HepG2 (cell line): ENCODE results near the gene IL17C. TPM values are rescaled to one million over a fixed set of nuclear protein-coding genes. Genes with fewer than 3 reads are reported as not detected.
A peak's percentile ranks its signal among the peaks of the same experiment; 100 is the strongest.

Source experiments
- AGO2 ChIP-seq: fragments of 200-400 bp; formaldehyde crosslinking; optimal IDR thresholded peaks from 2 replicates; pipeline ENCODE3; 2017; ENCODE audit warnings: mild to moderate bottlenecking, low read depth, low read length, moderate library complexity
- ARNTL ChIP-seq: sonication (generic); formaldehyde crosslinking; IDR thresholded peaks from 2 replicates; pipeline ENCODE4 v1.4.0; 2020; ENCODE audit warnings: mild to moderate bottlenecking, missing genetic modification reagents
- GZF1 ChIP-seq: sonication (generic); formaldehyde crosslinking; IDR thresholded peaks from 2 replicates; pipeline ENCODE4 v1.5.1; 2020; ENCODE audit warnings: mild to moderate bottlenecking, missing genetic modification reagents
- HOXD1 ChIP-seq: sonication (generic); formaldehyde crosslinking; IDR thresholded peaks from 2 replicates; pipeline ENCODE4 v1.5.0; 2020; ENCODE audit warnings: missing genetic modification reagents
- KDM2A ChIP-seq: sonication (generic); formaldehyde crosslinking; IDR thresholded peaks from 2 replicates; pipeline ENCODE4 v1.4.0; 2020; ENCODE audit warnings: low read depth, missing genetic modification reagents, borderline replicate concordance
- MAF1 ChIP-seq: sonication (generic); formaldehyde crosslinking; IDR thresholded peaks from 2 replicates; pipeline ENCODE4 v1.5.0; 2020; ENCODE audit warnings: missing genetic modification reagents, borderline replicate concordance
- NFE2L1 ChIP-seq: sonication (generic); formaldehyde crosslinking; IDR thresholded peaks from 2 replicates; pipeline ENCODE4 v1.4.0; 2020; ENCODE audit warnings: missing genetic modification reagents, mild to moderate bottlenecking, borderline replicate concordance
- PCBP2 ChIP-seq: fragments of 200-400 bp; formaldehyde crosslinking; optimal IDR thresholded peaks from 2 replicates; pipeline ENCODE3; 2018; ENCODE audit warnings: low read length, low read depth; ENCODE audit not compliant: poor library complexity, severe bottlenecking
- ZNF180 ChIP-seq: sonication (generic); formaldehyde crosslinking; IDR thresholded peaks from 2 replicates; pipeline ENCODE4 v1.4.0; 2020; ENCODE audit warnings: low read depth, missing genetic modification reagents, borderline replicate concordance
- ZNF326 ChIP-seq: sonication (generic); formaldehyde crosslinking; IDR thresholded peaks from 2 replicates; pipeline ENCODE4 v1.4.0; 2020; ENCODE audit warnings: missing genetic modification reagents, borderline replicate concordance
- ZNF367 ChIP-seq: sonication (generic); formaldehyde crosslinking; IDR thresholded peaks from 2 replicates; pipeline ENCODE4 v1.4.0; 2020; ENCODE audit warnings: missing genetic modification reagents, borderline replicate concordance
- ZNF501 ChIP-seq: sonication (generic); formaldehyde crosslinking; IDR thresholded peaks from 2 replicates; pipeline ENCODE4 v1.5.1; 2020; ENCODE audit warnings: mild to moderate bottlenecking, moderate library complexity, missing genetic modification reagents
- ZNF746 ChIP-seq: sonication (generic); formaldehyde crosslinking; IDR thresholded peaks from 2 replicates; pipeline ENCODE4 v1.8.0; 2022; ENCODE audit warnings: mild to moderate bottlenecking, missing genetic modification reagents
- ZNF776 ChIP-seq: sonication (generic); formaldehyde crosslinking; IDR thresholded peaks from 2 replicates; pipeline ENCODE4 v1.4.0; 2020; ENCODE audit warnings: mild to moderate bottlenecking, missing genetic modification reagents
- ZNF816 ChIP-seq: sonication (generic); formaldehyde crosslinking; IDR thresholded peaks from 2 replicates; pipeline ENCODE4 v1.8.0; 2022; ENCODE audit warnings: missing genetic modification reagents, mild to moderate bottlenecking, borderline replicate concordance
- ZNF841 ChIP-seq: sonication (generic); formaldehyde crosslinking; IDR thresholded peaks from 2 replicates; pipeline ENCODE4 v1.8.1; 2023; ENCODE audit warnings: missing genetic modification reagents, borderline replicate concordance
- polyA plus RNA-seq, 8 experiments: library from polyadenylated mRNA; depleted of rRNA in 3 of 8; stranded (reverse) in 7 of 8; unstranded in 1 of 8; fragments of >200 nt; fragmentation: Illumina TruSeq in 4 of 8; extraction: Trizol in 4 of 8; gene quantifications; 2 replicates each; pipeline versions ENCODE4 v1.2.1 to v1.2.3, GENCODE V29; 2011 to 2016; ENCODE audit warnings: low read depth in 4 of 8, missing spikeins in 1 of 8, mixed read lengths in 1 of 8; ENCODE audit not compliant: insufficient read depth in 1 of 8
- total RNA-seq, 5 experiments: library from RNA; depleted of rRNA; stranded (reverse); fragments of >200 nt; fragmentation: Illumina TruSeq; extraction: Trizol; gene quantifications; 2 replicates each; pipeline ENCODE4 v1.2.3, GENCODE V29; 2016; ENCODE audit warnings: low read depth in 1 of 5
- TF ChIP-seq, protein P1 (sequence below): fragments of 450-650 bp; IDR thresholded peaks from 2 replicates; pipeline ENCODE4 v1.6.1; 2017
- TF ChIP-seq, protein P2 (sequence below): sonication (generic); formaldehyde crosslinking; IDR thresholded peaks from 2 replicates; pipeline ENCODE4 v1.4.0; 2020; ENCODE audit warnings: missing genetic modification reagents
- TF ChIP-seq, protein P3 (sequence below): sonication (generic); formaldehyde crosslinking; conservative IDR thresholded peaks from 2 replicates; pipeline ENCODE4 v1.5.0; 2020; ENCODE audit warnings: missing genetic modification reagents
- TF ChIP-seq, protein P4 (sequence below): sonication (generic); formaldehyde crosslinking; IDR thresholded peaks from 2 replicates; pipeline ENCODE4; 2020; ENCODE audit warnings: missing genetic modification reagents, mild to moderate bottlenecking, borderline replicate concordance
- TF ChIP-seq, protein P5 (sequence below): sonication (generic); formaldehyde crosslinking; IDR thresholded peaks from 2 replicates; pipeline ENCODE4 v1.5.1; 2020; ENCODE audit warnings: missing genetic modification reagents, mild to moderate bottlenecking, borderline replicate concordance
- TF ChIP-seq, protein P6 (sequence below): sonication (generic); formaldehyde crosslinking; IDR thresholded peaks from 2 replicates; pipeline ENCODE4 v1.5.0; 2020; ENCODE audit warnings: missing genetic modification reagents

The IL17C gene
- total and polyA plus RNA-seq, 2 of the 13 experiments (the other 11 are each of a cell fraction or from before 2014, with no cell fraction given) = not detected

DNA sequence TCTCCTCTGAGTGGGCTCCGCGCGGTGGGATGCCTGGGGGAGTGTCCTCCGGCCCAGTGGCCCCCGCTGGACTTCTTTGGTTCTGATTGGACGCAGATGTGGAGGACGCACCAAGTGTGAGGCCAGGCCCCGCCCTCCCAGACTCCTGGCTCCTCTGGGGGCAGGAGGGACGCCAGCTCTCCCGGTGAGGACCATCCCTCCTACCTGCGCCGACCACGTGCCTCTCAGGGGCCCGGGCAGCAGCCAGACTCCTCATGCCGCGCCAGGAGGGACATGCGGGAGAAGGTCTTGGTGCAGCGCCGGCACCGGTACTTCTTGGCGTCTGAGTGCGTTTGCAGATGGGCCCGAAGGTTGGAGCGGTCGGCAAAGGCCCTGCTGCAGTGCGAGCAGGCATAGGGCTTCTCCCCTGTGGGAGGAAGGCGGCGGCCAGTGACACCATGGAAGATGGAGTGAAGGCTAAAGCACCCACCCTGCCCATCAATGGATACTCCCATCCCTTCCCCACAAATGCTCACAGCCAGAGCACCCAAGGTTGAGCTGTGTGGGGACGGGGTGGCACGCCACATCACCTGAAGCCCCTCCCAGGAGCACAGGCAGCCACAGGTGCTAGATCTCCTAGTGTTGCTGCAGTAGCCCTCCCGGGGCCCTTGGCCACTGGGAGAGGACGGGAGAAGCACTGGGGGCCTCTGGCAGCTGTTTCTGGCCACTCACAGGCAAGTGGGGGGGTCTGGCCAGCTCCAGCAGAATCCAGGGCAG is 40.0 kb downstream of the IL17C start (continued):
- TF ChIP-seq, protein P1, sequence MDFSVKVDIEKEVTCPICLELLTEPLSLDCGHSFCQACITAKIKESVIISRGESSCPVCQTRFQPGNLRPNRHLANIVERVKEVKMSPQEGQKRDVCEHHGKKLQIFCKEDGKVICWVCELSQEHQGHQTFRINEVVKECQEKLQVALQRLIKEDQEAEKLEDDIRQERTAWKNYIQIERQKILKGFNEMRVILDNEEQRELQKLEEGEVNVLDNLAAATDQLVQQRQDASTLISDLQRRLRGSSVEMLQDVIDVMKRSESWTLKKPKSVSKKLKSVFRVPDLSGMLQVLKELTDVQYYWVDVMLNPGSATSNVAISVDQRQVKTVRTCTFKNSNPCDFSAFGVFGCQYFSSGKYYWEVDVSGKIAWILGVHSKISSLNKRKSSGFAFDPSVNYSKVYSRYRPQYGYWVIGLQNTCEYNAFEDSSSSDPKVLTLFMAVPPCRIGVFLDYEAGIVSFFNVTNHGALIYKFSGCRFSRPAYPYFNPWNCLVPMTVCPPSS = no peak
- TF ChIP-seq ZNF367 (CRISPR knock-in tag) (no peak), GZF1 (CRISPR knock-in tag) (no peak), ZNF776 (CRISPR knock-in tag) (peak; percentile 21; the same call in 1 of the 2 replicates), ZNF180 (CRISPR knock-in tag) (no peak), ZNF816 (CRISPR knock-in tag) (no peak), ZNF746 (CRISPR knock-in tag) (no peak), PCBP2 (no peak), ZNF501 (CRISPR knock-in tag) (no peak), MAF1 (no peak), KDM2A (peak; percentile 38; the same call in 1 of the 2 replicates), AGO2 (peak; percentile 49), ZNF841 (CRISPR knock-in tag) (no peak), ZNF326 (CRISPR knock-in tag) (0 out of 2 replicates have a peak, but pooled peaks have one; percentile 31), NFE2L1 (CRISPR knock-in tag) (no peak), ARNTL (CRISPR knock-in tag) (no peak), HOXD1 (no peak)
- TF ChIP-seq, protein P2, sequence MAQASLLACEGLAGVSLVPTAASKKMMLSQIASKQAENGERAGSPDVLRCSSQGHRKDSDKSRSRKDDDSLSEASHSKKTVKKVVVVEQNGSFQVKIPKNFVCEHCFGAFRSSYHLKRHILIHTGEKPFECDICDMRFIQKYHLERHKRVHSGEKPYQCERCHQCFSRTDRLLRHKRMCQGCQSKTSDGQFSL = 0 out of 2 replicates have a peak, but pooled peaks have one; percentile 69
- TF ChIP-seq, protein P3, sequence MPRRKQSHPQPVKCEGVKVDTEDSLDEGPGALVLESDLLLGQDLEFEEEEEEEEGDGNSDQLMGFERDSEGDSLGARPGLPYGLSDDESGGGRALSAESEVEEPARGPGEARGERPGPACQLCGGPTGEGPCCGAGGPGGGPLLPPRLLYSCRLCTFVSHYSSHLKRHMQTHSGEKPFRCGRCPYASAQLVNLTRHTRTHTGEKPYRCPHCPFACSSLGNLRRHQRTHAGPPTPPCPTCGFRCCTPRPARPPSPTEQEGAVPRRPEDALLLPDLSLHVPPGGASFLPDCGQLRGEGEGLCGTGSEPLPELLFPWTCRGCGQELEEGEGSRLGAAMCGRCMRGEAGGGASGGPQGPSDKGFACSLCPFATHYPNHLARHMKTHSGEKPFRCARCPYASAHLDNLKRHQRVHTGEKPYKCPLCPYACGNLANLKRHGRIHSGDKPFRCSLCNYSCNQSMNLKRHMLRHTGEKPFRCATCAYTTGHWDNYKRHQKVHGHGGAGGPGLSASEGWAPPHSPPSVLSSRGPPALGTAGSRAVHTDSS (CRISPR knock-in tag) = no peak
- TF ChIP-seq, protein P4, sequence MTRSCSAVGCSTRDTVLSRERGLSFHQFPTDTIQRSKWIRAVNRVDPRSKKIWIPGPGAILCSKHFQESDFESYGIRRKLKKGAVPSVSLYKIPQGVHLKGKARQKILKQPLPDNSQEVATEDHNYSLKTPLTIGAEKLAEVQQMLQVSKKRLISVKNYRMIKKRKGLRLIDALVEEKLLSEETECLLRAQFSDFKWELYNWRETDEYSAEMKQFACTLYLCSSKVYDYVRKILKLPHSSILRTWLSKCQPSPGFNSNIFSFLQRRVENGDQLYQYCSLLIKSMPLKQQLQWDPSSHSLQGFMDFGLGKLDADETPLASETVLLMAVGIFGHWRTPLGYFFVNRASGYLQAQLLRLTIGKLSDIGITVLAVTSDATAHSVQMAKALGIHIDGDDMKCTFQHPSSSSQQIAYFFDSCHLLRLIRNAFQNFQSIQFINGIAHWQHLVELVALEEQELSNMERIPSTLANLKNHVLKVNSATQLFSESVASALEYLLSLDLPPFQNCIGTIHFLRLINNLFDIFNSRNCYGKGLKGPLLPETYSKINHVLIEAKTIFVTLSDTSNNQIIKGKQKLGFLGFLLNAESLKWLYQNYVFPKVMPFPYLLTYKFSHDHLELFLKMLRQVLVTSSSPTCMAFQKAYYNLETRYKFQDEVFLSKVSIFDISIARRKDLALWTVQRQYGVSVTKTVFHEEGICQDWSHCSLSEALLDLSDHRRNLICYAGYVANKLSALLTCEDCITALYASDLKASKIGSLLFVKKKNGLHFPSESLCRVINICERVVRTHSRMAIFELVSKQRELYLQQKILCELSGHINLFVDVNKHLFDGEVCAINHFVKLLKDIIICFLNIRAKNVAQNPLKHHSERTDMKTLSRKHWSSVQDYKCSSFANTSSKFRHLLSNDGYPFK (CRISPR knock-in tag) = no peak
- TF ChIP-seq, protein P5, sequence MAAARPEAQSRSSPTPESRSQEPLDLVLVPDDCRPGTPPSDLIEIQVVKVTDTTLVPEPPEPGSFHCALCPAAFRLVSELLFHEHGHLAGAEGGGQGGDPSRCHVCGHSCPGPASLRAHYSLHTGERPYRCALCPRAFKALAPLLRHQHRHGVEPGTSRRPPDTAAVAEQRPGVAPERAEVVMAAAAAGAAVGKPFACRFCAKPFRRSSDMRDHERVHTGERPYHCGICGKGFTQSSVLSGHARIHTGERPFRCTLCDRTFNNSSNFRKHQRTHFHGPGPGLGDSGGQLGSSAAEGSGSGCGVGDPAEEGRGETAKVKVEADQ (CRISPR knock-in tag) = no peak
- TF ChIP-seq, protein P6, sequence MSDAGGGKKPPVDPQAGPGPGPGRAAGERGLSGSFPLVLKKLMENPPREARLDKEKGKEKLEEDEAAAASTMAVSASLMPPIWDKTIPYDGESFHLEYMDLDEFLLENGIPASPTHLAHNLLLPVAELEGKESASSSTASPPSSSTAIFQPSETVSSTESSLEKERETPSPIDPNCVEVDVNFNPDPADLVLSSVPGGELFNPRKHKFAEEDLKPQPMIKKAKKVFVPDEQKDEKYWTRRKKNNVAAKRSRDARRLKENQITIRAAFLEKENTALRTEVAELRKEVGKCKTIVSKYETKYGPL (CRISPR knock-in tag) = no peak
